NB4 (cell line): ENCODE data around the gene SHANK2.

Source experiments
- CTCF ChIP-seq: IDR thresholded peaks from one replicate; pipeline ENCODE4 v1.5.1; 2012; ENCODE audit warnings: low read depth, low read length
- MAX ChIP-seq: IDR thresholded peaks from 2 replicates; pipeline ENCODE4 v1.6.1; 2011; ENCODE audit warnings: low read depth, low read length
- MYC ChIP-seq: IDR thresholded peaks from 2 replicates; pipeline ENCODE4 v1.6.1; 2011; ENCODE audit warnings: low read depth, low read length
- POLR2A ChIP-seq: IDR thresholded peaks from 2 replicates; pipeline ENCODE4 v1.6.1; 2011; ENCODE audit warnings: mild to moderate bottlenecking; ENCODE audit not compliant: insufficient read length; ENCODE audit errors: extremely low read depth

GRCh38 chr11:71269603-71270511, 17.5 kb upstream of the SHANK2 start:
- TF ChIP-seq POLR2A (no peak), CTCF (no peak), MYC (no peak), MAX (no peak)
